GM18507 (cell line): ENCODE measurements around the gene CRB1.
A peak's percentile ranks its signal among the peaks of the same experiment; 100 is the strongest.
"Not testable (repeated sequence)": the region's sequence is repeated elsewhere in the genome, so short reads cannot be mapped to it uniquely, and the experiment has no call there.

Experiments
- DNase-seq: peaks from one replicate; pipeline ENCODE4 v3.0.0; 2011; ENCODE audit warnings: low read depth; ENCODE audit not compliant: insufficient read length; ENCODE audit errors: extremely low spot score
- FAIRE-seq: peaks from 2 replicates; lab custom pipeline; 2011; peaks lifted over from hg19 to GRCh38; lab: Jason Lieb, UNC

The CRB1 gene

DNA sequence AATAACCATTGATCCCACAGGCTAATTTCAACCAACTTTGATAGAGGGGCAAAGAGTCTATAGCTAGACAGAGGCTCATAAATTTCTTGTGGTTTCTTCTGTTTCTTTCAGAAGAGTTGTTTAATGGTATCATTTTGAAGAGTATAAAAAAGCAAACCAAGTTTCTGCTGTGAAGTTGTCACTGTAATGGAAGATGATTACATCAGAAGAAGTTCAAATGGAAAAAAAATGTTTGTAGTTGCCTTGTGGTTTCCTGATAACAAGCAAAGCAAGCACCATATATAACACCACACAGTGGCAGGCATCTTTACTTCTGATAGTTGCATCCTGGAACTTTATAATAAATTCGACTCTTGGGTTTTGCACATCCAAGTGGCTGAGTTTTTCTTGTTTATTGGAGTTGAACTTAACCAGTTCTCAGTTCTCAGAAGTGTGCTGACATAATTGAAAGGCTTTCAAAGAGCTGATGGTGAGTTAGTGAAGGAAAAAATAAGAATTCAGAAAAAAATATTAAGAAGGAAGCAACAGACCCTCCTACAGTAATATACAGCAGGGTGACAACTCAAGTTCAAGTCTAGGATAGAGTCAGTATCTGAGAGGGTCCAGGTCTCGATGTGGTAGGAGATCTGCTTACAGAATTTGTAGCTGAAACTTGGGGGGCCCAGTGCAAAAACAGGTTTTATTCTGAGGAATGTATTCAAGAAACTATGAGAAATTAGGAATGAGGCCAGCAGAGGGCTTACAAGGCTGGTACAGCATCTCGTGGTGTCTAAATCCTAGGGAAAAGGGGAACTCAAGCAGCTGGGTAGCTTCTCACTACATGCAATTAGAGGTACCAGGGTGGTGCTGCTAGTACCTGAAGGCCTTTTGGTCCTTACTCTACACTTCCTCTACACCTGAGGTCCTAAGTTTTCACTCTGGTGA, 123.5 kb downstream of the CRB1 start:
- no peak for DNase-seq

DNA sequence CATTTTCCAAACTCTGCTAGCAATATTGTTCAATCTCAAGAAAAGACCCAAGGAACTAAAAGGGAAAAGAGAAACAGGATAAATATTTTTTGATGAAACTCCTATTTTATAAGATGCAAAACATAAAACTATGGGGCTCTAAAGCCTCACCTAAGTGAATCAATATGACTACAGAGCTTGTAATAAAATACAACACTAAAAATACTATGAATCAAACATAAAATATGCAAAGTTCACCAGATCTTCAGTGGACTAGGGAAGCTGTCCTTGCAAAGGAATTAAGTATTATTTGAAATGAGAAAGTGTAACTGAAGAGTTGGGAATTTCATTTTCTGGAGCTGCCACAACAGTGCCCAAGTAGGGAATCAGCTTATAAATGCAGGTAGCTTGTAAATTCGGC, 124.5 kb downstream of the CRB1 start:
- FAIRE-seq (no peak), DNase-seq (no peak)

More for the DNA sequence above, 123.5 kb downstream of the CRB1 start:
- no peak for FAIRE-seq

DNA sequence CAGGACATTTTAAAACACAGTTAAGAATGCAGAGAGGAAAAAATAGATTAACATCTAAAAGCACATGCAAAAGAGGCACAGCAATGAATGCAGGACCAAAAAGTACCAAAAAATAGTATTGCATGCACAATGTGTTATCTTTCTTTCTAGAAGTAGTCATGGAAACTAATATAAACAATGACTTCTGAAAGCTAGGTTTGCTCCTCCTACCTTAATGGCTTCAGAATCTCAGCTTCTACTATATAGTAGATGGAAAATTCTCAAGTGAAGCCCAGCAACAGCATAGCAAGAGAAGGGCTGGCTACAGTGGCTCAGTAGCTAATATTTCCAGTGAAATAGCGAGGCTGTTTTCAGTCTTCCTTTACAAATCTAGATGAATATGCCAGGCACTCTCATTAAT, 125.1 kb downstream of the CRB1 start:
- FAIRE-seq (no peak), DNase-seq (no peak)

DNA sequence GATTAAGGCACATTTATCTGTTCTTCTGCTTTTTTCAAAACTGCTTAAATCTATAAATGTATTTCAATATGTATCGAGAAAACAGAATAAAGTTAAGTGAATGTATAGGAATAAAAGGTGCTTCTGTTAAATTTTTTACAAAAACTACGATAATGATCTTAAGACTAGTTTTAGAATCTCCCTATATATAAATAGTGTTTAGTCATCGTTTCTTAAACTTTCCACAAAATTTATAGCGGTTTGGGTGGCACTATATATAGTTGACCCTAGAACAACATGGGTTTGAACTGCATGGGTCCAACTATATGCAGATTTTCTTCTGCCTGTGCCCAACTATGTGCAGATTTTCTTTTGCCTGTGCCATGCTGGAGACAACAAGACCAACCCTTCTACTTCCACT, 125.7 kb downstream of the CRB1 start:
- DNase-seq (no peak), FAIRE-seq (no peak)

DNA sequence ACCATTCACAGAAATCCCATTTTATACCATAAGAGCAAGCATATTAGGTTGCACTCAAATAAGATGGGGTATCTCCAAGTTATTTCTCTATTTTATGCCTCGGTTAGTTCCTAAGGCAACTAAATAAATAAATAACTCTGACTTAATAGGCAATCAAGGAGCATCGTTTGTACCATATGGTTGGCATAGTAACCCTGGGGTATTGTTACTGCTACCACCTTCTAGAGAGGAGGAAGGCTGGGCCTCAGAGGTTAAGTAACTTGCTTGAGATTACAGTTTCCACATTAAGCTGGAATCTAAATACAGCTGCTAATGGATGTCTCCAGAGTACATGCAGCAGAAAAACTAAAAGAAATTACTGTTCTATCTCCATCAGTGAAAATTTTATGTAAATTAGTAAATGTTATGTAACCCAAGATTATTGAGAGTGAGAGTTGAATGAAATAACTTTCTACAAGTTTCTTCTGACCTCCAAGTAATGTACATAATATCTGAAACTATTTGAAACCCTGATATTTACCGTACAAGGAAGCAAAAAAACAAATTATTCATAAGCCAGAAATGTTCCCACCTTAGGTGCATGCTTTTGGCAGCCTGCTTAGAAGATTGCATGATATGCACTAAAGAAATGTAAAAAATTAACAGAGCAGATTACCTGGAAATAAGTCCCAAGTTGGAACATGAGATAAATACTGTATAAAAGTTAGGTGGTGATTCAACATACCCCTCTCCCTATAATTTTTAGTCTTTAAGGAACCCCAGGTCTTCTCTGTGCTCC, 127.0 kb downstream of the CRB1 start:
- no peak for FAIRE-seq
- no peak for DNase-seq

DNA sequence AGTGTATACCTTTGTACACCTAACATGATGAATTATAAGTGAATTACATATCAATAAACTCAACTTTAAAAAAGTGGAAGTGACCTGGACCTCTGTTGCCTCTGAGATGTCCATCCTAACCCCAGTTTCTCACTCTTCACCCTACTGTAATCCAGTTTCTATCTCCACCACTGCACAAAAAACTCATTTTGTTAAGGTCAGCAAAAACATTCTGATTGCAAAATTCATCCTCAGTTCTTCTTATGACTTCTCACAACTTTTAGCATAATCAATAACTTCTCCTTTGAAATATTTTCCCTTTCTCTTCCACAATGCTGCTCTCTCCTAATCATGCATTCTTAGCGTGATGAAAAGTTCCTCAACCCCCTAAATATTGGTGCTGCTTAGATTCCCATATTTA, 129.8 kb downstream of the CRB1 start:
- FAIRE-seq (no peak), DNase-seq (no peak)

DNA sequence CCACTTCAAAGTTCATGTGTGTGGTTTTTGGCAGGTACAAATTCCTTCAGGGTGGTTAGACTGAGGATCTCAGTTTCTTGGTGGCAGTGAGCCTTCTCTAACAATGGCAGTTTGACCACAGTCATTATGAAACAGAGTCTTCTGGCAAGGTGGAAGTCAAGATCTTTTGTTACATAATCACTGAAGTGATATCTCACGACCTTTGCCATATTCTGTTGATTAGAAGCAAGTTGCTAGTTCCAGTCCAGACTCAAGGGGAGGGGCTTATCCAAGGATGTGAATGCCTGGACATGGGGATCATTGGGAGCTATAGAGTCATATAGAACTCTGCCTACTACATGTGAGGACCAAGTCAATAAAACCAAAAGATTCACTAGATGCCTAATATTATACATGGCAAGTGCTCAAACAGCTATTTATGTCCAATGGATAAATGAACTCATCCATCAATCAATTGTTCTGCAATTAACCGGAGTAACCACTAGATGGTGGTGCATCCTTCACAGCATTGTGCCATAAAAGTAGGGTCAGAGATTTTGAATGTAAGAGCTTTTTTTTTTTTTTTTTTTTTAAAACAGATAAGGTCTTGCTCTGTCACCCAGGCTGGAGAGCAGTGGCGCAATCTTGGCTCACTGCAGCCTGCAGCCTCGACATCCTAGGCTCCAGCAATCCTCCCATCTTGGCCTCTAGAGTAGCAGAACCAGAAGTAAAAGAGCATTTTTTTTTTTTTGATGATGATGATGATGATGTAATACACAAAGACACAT, 131.9 kb downstream of the CRB1 start:
- DNase-seq (no peak), FAIRE-seq (peak; percentile 66)

DNA sequence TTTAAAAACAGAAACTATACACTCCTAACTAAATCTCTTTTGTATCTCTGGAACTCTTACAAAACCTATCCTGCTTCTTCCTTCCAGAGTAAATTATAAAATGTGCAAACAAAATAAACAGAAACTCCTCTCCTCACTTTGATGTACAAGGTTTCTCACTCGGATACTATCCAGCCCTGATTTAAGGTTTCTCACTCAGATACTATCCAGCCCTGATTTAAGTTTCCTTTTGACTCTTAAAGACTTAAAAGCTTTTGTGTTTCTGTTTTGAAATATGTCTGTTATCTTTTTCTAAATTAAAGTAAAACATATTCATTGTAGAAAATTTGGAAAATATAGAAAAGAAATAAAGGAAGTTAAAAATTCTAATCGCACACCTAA, 132.5 kb downstream of the CRB1 start:
- FAIRE-seq (no peak), DNase-seq (no peak)

DNA sequence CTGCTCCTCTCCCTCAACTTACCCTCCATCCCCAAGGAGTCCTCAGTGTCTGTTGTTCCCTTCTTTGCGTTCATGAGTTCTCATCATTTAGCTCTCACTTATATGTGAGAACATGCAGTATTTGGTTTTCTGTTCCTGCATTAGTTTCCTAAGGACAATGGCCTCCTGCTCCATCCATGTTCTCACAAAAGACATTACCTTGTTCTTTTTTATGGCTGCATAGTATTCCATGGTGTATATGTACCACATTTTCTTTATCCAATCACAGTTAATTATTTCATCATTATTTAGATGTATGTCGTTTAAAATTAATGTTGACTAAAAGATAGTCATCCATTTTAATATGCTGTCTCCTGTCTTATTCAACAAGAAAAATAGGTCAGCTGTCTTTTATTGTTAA, 134.1 kb downstream of the CRB1 start:
- no peak for FAIRE-seq
- no peak for DNase-seq

DNA sequence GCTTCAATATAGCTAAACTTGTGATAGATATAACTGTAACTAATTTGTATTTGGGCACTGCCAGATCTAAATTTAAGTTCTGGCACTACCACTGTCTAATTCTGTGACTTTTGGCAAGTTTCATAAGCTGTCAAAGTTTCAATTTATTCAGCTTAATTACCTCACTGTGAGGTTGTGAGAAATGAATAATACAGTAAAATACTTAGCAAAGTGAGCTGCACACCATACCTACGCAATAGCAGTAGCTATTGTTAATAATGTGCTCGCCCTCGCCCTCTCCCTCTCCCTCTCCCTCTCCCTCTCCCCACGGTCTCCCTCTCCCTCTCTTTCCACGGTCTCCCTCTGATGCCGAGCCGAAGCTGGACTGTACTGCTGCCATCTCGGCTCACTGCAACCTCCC, 136.7 kb downstream of the CRB1 start:
- DNase-seq, FAIRE-seq: not testable (repeated sequence)

DNA sequence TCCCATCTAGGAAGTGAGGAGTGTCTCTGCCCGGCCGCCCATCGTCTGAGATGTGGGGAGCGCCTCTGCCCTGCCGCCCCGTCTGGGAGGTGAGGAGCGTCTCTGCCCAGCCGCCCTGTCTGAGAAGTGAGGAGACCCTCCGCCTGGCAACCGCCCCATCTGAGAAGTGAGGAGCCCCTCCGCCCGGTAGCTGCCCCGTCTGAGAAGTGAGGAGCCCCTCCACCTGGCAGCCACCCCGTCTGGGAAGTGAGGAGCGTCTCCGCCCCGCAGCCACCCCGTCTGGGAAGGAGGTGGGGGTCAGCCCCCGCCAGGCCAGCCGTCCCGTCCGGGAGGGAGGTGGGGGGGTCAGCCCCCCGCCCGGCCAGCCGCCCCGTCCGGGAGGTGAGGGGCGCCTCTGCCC, 137.6 kb downstream of the CRB1 start:
- FAIRE-seq, DNase-seq: not testable (repeated sequence)

DNA sequence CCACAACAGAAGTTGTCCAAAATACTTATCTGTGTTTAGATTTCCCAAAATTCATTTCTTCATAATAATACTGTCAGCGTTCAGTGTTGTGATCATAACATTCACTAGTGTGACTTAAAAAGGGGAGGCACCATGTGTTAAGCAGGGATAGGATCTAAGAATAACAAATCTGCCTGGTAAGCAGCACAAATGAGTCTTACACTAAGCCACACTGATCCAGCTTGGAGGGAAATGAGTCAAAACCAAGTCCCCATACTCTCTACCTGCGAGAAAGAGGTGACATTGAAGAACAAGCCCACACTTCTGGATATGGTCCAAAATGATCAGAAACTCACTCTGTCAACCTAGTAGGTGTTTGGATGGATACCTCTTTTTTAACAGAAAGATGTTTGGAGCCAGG, 145.5 kb downstream of the CRB1 start:
- no peak for DNase-seq
- no peak for FAIRE-seq

DNA sequence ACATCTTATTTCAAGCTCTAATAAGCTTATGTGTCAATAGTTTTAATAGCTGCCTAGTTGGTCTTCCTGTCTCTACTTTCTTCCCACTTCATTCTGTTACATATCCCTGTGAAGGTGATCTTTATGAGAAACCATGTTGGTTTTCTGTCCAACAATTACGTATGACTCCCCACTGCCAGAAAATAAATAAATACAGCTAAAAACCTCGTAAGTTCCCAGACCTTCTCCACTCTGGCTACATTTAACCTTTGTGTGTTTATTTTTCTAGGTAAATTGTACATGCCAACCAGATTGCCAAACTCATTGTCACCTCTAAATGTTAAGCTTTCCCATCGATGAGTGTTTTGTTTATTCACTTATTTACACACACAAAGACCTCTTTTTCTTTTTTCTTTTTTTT, 147.2 kb downstream of the CRB1 start:
- DNase-seq (no peak), FAIRE-seq (no peak)

DNA sequence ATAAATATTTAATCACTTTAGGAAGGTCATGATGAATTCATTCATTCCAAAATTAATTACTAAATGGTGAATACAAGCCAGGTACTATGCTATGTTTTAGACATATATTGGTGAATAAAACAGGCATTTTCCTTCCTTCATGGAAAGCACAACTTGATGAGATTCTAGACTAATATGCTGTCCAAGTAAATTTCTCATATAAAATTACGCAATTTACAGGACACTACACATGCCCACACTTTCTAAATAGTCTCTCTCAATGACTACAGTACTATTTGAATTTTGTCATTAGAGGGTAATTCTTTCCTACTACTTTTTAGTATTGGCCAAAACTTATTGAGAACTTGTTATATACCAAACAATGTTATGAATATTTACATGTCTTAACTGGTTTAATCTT, 150.6 kb downstream of the CRB1 start:
- no peak for FAIRE-seq

DNA sequence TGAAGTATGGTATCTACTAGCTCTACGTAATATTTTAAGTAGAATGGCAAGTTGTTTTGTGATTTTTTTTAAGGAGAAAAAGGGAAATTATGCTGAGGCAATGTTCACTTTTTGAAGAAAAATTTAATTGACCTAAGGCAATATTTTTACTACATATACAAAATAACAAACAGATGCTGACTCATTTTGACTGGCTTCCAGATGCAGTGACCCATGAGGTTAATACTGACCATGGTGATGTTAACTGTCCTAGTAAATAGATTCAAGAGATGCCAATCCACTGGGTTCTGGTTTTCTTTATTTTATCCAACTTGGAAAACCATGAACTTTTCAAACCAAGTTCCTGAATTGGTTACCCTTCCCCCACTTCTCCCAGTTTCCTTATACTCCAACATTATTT, 154.9 kb downstream of the CRB1 start:
- DNase-seq, result no peak
- no peak for FAIRE-seq

More for the DNA sequence above, 150.6 kb downstream of the CRB1 start:
- DNase-seq, result no peak

DNA sequence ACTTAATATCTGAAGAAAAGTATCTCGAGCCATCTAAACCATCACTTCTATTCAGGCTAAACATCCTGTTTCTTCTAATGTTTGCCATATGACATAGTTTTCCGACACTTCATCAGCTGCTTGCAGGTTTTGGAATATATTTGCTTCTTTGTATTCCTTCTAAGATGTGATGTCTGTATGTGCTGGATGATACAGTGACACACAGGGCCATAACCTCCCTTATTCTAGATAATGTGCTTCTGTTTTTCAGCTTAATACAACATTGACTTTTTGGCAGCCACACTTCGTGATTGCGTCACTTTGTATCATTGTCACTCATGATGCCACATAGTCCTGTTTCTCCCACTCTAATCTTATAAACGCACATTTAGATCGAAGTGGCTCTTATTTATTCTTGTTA, 156.3 kb downstream of the CRB1 start:
- no peak for FAIRE-seq
- no peak for DNase-seq

DNA sequence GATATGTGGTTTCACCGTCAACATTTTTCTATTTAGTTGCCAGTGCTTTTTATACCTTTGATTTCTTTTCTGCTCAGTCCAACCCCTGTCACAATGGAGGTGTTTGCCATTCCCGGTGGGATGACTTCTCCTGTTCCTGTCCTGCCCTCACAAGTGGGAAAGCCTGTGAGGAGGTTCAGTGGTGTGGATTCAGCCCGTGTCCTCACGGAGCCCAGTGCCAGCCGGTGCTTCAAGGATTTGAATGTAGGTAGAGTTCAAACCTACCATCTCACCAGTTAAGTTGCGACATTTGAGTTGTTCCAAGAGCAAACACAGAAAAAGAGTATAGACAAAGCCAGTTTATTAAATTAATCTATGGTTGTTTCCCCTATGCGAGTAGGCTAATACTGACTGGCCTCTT, 161.3 kb downstream of the CRB1 start:
- DNase-seq (no peak), FAIRE-seq (no peak)

DNA sequence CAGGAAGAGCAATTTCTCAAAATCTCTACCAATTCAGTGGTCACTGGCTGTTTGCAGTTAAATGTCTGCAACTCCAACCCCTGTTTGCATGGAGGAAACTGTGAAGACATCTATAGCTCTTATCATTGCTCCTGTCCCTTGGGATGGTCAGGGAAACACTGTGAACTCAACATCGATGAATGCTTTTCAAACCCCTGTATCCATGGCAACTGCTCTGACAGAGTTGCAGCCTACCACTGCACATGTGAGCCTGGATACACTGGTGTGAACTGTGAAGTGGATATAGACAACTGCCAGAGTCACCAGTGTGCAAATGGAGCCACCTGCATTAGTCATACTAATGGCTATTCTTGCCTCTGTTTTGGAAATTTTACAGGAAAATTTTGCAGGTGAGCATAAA, 167.2 kb downstream of the CRB1 start:
- FAIRE-seq (no peak), DNase-seq (no peak)

DNA sequence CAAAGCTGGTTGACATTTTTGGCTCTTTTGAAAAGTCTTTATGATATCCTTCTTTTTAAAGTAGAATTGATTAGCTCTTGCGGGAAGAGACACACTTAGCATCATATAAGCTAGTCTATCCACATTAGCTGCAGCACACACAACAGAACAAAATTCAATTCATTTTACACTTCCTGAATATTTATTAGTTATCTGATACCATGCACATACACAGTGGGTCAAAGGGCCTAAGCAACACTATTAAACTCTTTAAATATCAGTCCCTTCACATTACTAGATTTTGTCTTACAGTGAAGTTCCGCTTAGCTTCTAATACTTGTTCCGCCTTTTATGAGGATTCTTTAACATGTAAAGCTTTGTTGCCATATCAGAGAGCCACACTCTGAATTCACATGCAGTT, 169.5 kb downstream of the CRB1 start:
- no peak for FAIRE-seq

More for the DNA sequence above, 169.5 kb downstream of the CRB1 start:
- DNase-seq, result no peak
